Natural killer cell (primary cell): ENCODE data around the gene RORC. TPM values are rescaled to one million over a fixed set of nuclear protein-coding genes. Genes with fewer than 3 reads are reported as not detected.
A peak's percentile ranks its signal among the peaks of the same experiment; 100 is the strongest.

ENCODE experiments used
- ATAC-seq, 3 donors: fragments of 150-1000 bp in 2 of 3; fragments of 200-7000 bp in 1 of 3; cut with Tn5 transposase; 1 replicate in 1 of 3; 2 replicates in 2 of 3; pipeline ENCODE4 v1.10.0; 2021; ENCODE audit warnings: mild to moderate bottlenecking in 2 of 3, moderate library complexity in 2 of 3
- DNase-seq, 2 donors: peaks; one replicate each; pipeline versions ENCODE4 v3.0.0 to v3.0.0-alpha.2; 2013 to 2021; ENCODE audit warnings: mixed read lengths in 1 of 2
- H3K27ac ChIP-seq: one replicate; pipeline ENCODE4 v1.5.1; 2013; ENCODE audit warnings: mild to moderate bottlenecking, low read length
- H3K27me3 ChIP-seq: one replicate; pipeline ENCODE4 v1.6.1; 2013; ENCODE audit warnings: low read length; ENCODE audit not compliant: control insufficient read depth, insufficient read depth
- H3K36me3 ChIP-seq: one replicate; pipeline ENCODE4 v1.6.1; 2013; ENCODE audit warnings: low read length; ENCODE audit not compliant: control insufficient read depth, insufficient read depth
- H3K4me1 ChIP-seq: one replicate; pipeline ENCODE4 v1.6.1; 2013; ENCODE audit warnings: low read length; ENCODE audit not compliant: control insufficient read depth, insufficient read depth
- H3K4me3 ChIP-seq: one replicate; pipeline ENCODE4 v1.5.1; 2013; ENCODE audit warnings: low read length
- H3K9me3 ChIP-seq: one replicate; pipeline ENCODE4 v1.6.1; 2013; ENCODE audit warnings: low read length; ENCODE audit not compliant: control insufficient read depth, insufficient read depth
- H3K27ac Mint-ChIP-seq, 2 donors: one replicate each; pipeline ENCODE4 v1.8.0; 2022; ENCODE audit warnings: mild to moderate bottlenecking in 2 of 2, mixed read lengths in 2 of 2, moderate library complexity in 1 of 2
- H3K27me3 Mint-ChIP-seq, 2 donors: one replicate each; pipeline ENCODE4 v1.8.0; 2022; ENCODE audit warnings: low read depth in 2 of 2, mixed read lengths in 2 of 2
- H3K36me3 Mint-ChIP-seq: one replicate; pipeline ENCODE4 v1.8.0; 2022; ENCODE audit warnings: mixed read lengths
- H3K4me1 Mint-ChIP-seq, 2 donors: one replicate each; pipeline ENCODE4 v1.8.0; 2022; ENCODE audit warnings: mixed read lengths in 2 of 2
- H3K4me3 Mint-ChIP-seq: one replicate; pipeline ENCODE4 v1.8.0; 2022; ENCODE audit warnings: mild to moderate bottlenecking, moderate library complexity, mixed read lengths
- H3K9me3 Mint-ChIP-seq, 2 donors: one replicate each; pipeline ENCODE4 v1.8.0; 2022; ENCODE audit warnings: mixed read lengths in 2 of 2
- WGBS: methylation state at CpG from one replicate; pipeline ENCODE4 v1.1.7; 2013; ENCODE audit warnings: missing lambda C conversion rate; ENCODE audit not compliant: insufficient coverage; 5-methylcytosine and 5-hydroxymethylcytosine counted together
- intact Hi-C: fragments of 100-400 bp; cut with micrococcal nuclease; formaldehyde crosslinking; loops from one replicate; pipeline ENCODE4 v1.14.2; 2022
- total RNA-seq, 4 donors: library from RNA; stranded (reverse); fragments of 120-200 nt in 1 of 4; gene quantifications; one replicate each; pipeline versions ENCODE4 v1.2.3 to v1.2.4, GENCODE V29; 2013 to 2022
- TF ChIP-seq, protein P1 (sequence below): fragments of 200-600 bp; IDR thresholded peaks from one replicate; pipeline ENCODE4 v1.8.0; 2022; ENCODE audit warnings: antibody characterized with exemption

RORC gene
- total RNA-seq, 3 donors from 2014 or later (not counting 1 experiment from before 2014, with no cell fraction given), result 0.14 to 0.78 (median 0.70) TPM

- peaks cover 0 to 6% of the 10 kb centered on the region in 2 donors for H3K27me3 Mint-ChIP-seq
- no peak overlapping the region for H3K27ac ChIP-seq
- no peaks in the 10 kb centered on the region for H3K9me3 ChIP-seq
- no peaks in the 10 kb centered on the region for H3K36me3 Mint-ChIP-seq
- no peaks in the 10 kb centered on the region for H3K27me3 ChIP-seq
- no peak for ATAC-seq
- H3K9me3 Mint-ChIP-seq, result no peaks in the 10 kb centered on the region
- H3K4me1 Mint-ChIP-seq, result peaks cover 41 to 47% of the 10 kb centered on the region in 2 donors
- DNase-seq, result no peak
- TF ChIP-seq, protein P1, sequence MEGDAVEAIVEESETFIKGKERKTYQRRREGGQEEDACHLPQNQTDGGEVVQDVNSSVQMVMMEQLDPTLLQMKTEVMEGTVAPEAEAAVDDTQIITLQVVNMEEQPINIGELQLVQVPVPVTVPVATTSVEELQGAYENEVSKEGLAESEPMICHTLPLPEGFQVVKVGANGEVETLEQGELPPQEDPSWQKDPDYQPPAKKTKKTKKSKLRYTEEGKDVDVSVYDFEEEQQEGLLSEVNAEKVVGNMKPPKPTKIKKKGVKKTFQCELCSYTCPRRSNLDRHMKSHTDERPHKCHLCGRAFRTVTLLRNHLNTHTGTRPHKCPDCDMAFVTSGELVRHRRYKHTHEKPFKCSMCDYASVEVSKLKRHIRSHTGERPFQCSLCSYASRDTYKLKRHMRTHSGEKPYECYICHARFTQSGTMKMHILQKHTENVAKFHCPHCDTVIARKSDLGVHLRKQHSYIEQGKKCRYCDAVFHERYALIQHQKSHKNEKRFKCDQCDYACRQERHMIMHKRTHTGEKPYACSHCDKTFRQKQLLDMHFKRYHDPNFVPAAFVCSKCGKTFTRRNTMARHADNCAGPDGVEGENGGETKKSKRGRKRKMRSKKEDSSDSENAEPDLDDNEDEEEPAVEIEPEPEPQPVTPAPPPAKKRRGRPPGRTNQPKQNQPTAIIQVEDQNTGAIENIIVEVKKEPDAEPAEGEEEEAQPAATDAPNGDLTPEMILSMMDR, result no peak
- H3K27ac Mint-ChIP-seq, result no peak overlapping the region
- peaks cover 76% of the 10 kb centered on the region for H3K4me1 ChIP-seq
- H3K36me3 ChIP-seq, result no peaks in the 10 kb centered on the region
- no peak overlapping the region for H3K4me3 Mint-ChIP-seq
- WGBS, result 71% methylated on average over 11 of the region's 12 CpGs
- intact Hi-C loops, result no loop called here
- no peak overlapping the region for H3K4me3 ChIP-seq
Measured at GRCh38 chr1:151819227-151819835, 12.3 kb downstream of the RORC start.

DNA sequence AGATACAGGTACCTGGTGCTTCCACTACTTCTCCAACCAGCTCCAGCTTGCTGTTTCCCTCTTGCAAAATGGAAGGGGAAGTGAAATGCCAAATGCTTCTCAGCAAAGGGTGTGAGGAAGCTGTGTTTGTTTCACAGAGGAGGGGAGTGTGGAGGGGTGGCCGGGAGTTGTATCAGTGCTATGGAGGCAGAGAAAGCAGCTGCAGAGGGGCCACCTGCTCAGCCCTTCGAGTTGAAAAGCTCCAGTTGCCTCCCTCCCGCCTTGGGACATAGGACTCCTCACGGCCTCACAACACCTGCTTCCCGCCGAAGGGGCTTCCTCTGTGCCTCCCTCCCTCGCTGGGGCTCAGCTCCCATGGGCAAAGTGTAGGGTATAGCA is 14.3 kb downstream of the RORC start:
- H3K4me1 Mint-ChIP-seq, result peaks cover 48 to 53% of the 10 kb centered on the region in 2 donors
- Histone ChIP-seq H3K27ac (no peak overlapping the region), H3K4me3 (no peak overlapping the region)

GRCh38 chr1:151816548-151817352 is 14.9 kb downstream of the RORC start:
- Histone ChIP-seq H3K36me3 (no peaks in the 10 kb centered on the region), H3K27me3 (no peaks in the 10 kb centered on the region), H3K4me3 (no peak overlapping the region), H3K9me3 (no peaks in the 10 kb centered on the region), H3K27ac (no peak overlapping the region), H3K4me1 (peaks cover 76% of the 10 kb centered on the region)
- DNase-seq, result no peak
- no peak for ATAC-seq
- H3K27ac Mint-ChIP-seq, result peak overlapping the region; percentile 3 to 64
- H3K4me1 Mint-ChIP-seq, result peaks cover 45 to 51% of the 10 kb centered on the region in 2 donors
- 83% methylated on average over 20 of the region's 26 CpGs for WGBS
- TF ChIP-seq, protein P1, result no peak
- H3K27me3 Mint-ChIP-seq, result peaks cover 0 to 2% of the 10 kb centered on the region in 2 donors
- no peaks in the 10 kb centered on the region for H3K36me3 Mint-ChIP-seq
- no peaks in the 10 kb centered on the region for H3K9me3 Mint-ChIP-seq
- intact Hi-C loops, result no loop called here
- peak overlapping the region; percentile 21 for H3K4me3 Mint-ChIP-seq

More for the DNA sequence above, 14.3 kb downstream of the RORC start:
- intact Hi-C loops, result no loop called here
- Mint-ChIP-seq H3K36me3 (no peaks in the 10 kb centered on the region), H3K27me3 (peaks cover 0 to 2% of the 10 kb centered on the region in 2 donors), H3K27ac (no peak overlapping the region), H3K4me3 (no peak overlapping the region), H3K9me3 (no peaks in the 10 kb centered on the region)
- DNase-seq (no peak), ATAC-seq (no peak)
- 40% methylated on average over 7 of the region's 7 CpGs for WGBS
- Histone ChIP-seq H3K4me1 (peaks cover 81% of the 10 kb centered on the region), H3K9me3 (no peaks in the 10 kb centered on the region), H3K36me3 (no peaks in the 10 kb centered on the region), H3K27me3 (no peaks in the 10 kb centered on the region)
- TF ChIP-seq, protein P1, result no peak
